Adrenal gland (tissue), 5 donors: ENCODE data around the gene PRRG4.
"Not testable (repeated sequence)": the region's sequence is repeated elsewhere in the genome, so short reads cannot be mapped to it uniquely, and the experiment has no call there.

Source experiments
- POLR2A ChIP-seq, 2 donors: fragments of 450-650 bp; IDR thresholded peaks; one replicate each; pipeline ENCODE4 v1.6.1; 2017; ENCODE audit warnings: antibody characterized with exemption in 2 of 2, mild to moderate bottlenecking in 2 of 2, moderate library complexity in 1 of 2
- TF ChIP-seq, protein P1 (sequence below), 6 experiments: fragments of 450-650 bp in 4 of 6; fragments of 200-600 bp in 2 of 6; sonication (generic) in 1 of 6; IDR thresholded peaks; 1 replicate in 5 of 6; 2 replicates in 1 of 6; pipeline versions ENCODE4 v1.5.1 to v1.8.0; 2016 to 2021; ENCODE audit warnings: antibody characterized with exemption in 6 of 6, mild to moderate bottlenecking in 2 of 6, moderate library complexity in 1 of 6
- donor health status: DM: no; HTN: no; CAD: no.

DNA sequence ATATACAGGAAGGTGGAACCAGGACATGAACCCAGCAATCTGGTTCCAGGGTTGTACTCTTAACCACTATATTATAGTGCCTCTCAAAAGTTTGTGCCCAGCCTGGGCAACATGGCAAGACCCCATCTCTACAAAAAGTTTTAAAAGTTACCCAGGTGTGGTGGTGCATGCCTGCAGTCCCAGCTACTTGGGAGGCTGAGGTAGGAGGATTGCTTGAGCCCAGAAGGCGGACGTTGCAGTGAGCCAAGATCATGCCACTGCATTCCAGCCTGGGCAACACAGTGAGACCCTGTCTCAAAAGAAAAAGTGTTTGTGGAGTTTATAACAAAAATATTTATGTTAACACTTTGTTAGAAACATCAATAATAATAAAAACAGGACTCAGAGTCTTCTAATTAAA is 48.9 kb upstream of the PRRG4 start:
- TF ChIP-seq, protein P1, sequence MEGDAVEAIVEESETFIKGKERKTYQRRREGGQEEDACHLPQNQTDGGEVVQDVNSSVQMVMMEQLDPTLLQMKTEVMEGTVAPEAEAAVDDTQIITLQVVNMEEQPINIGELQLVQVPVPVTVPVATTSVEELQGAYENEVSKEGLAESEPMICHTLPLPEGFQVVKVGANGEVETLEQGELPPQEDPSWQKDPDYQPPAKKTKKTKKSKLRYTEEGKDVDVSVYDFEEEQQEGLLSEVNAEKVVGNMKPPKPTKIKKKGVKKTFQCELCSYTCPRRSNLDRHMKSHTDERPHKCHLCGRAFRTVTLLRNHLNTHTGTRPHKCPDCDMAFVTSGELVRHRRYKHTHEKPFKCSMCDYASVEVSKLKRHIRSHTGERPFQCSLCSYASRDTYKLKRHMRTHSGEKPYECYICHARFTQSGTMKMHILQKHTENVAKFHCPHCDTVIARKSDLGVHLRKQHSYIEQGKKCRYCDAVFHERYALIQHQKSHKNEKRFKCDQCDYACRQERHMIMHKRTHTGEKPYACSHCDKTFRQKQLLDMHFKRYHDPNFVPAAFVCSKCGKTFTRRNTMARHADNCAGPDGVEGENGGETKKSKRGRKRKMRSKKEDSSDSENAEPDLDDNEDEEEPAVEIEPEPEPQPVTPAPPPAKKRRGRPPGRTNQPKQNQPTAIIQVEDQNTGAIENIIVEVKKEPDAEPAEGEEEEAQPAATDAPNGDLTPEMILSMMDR (IDR thresholded peaks at IDR 0.05) = not testable (repeated sequence)
- not testable (repeated sequence) for TF ChIP-seq POLR2A (IDR thresholded peaks at IDR 0.05)
